ENCODE results near the gene MEGF6. TPM values are rescaled to one million over a fixed set of nuclear protein-coding genes. Genes with fewer than 3 reads are reported as not detected.

MEGF6 gene
- total RNA-seq, 1 donor from 2014 or later, result 9.5 TPM

DNA sequence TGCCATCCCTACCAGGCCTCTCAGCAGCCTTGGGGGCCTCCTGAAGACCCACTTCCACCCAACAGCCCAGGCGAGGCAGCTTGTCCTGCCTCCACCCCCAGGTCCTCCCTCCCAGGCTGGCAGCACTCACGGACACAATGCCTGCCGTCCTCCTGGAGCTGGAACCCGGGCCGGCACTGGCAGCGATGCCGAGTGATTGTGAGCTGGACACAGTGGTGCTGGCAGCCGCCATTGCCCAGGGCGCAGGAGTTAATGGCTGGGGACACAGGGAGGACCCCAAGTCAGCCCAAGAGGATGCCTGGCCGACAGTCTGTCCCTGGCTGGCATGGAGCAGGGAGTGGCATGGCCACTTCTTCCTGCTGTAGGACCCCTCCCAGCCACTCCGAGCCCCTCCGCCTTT lies 96.0 kb downstream of the MEGF6 start:
- DNase-seq, result no peak
- H3K36me3 ChIP-seq, result no peaks in the 10 kb centered on the region
- no peak overlapping the region for H3K4me3 ChIP-seq
- no peaks in the 10 kb centered on the region for H3K4me1 ChIP-seq
- intact Hi-C loops (cut with micrococcal nuclease), result no loop called here
- H3K9me3 ChIP-seq (replicated peaks), result no peaks in the 10 kb centered on the region
- TF ChIP-seq, protein P1, sequence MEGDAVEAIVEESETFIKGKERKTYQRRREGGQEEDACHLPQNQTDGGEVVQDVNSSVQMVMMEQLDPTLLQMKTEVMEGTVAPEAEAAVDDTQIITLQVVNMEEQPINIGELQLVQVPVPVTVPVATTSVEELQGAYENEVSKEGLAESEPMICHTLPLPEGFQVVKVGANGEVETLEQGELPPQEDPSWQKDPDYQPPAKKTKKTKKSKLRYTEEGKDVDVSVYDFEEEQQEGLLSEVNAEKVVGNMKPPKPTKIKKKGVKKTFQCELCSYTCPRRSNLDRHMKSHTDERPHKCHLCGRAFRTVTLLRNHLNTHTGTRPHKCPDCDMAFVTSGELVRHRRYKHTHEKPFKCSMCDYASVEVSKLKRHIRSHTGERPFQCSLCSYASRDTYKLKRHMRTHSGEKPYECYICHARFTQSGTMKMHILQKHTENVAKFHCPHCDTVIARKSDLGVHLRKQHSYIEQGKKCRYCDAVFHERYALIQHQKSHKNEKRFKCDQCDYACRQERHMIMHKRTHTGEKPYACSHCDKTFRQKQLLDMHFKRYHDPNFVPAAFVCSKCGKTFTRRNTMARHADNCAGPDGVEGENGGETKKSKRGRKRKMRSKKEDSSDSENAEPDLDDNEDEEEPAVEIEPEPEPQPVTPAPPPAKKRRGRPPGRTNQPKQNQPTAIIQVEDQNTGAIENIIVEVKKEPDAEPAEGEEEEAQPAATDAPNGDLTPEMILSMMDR (IDR thresholded peaks at IDR 0.05; ENCODE audit: borderline replicate concordance), result no peak
- no peaks in the 10 kb centered on the region for H3K27me3 ChIP-seq (ENCODE audit: low read depth)
- no peak overlapping the region for H3K27ac ChIP-seq (replicated peaks)

DNA sequence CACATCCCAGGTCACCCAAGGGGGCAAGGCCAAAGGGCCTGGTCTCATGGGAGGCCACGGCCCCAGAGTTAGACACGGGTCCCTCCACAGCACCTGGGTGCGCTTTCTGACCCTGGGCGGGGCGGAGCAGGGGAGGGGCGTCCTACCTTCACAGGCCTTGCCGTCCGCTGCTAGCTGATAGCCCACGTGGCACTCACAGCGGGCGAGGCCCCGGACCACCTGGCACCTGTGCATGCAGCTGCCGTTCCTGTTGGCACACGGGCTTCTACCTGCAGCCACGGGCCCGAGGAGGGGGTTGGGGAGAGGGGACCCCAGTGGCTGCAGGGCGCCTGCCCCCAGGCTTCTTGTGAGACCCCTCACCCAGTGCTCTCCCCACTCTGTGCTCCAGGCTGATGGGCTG lies 96.9 kb downstream of the MEGF6 start:
- Histone ChIP-seq H3K36me3 (no peaks in the 10 kb centered on the region), H3K9me3 (replicated peaks) (no peaks in the 10 kb centered on the region), H3K4me3 (no peak overlapping the region), H3K4me1 (no peaks in the 10 kb centered on the region), H3K27ac (replicated peaks) (no peak overlapping the region), H3K27me3 (ENCODE audit: low read depth) (no peaks in the 10 kb centered on the region)
- TF ChIP-seq, protein P1 (IDR thresholded peaks at IDR 0.05; ENCODE audit: borderline replicate concordance), result no peak
- no peak for DNase-seq
- intact Hi-C loops (cut with micrococcal nuclease), result no loop called here

DNA sequence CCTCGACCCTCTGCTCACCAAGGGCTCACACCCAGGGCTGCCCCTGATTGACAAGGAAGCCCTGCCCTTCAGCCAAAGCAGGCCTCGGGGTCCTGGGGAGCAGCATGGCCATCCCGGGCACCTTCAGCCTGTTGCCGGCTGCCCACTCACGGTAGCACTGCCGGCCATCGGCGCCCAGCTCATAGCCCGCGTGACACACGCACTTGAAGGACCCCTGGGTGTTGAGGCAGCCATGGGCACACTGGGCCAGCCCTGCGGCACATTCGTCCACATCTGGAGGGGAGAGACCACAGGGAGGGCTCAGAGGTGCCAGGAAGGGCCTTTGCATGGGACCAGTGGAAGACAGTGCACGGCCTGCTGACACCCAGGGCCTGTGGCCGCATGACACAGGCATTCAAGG lies 99.5 kb downstream of the MEGF6 start:
- H3K27ac ChIP-seq (replicated peaks), result no peak overlapping the region
- no peak for DNase-seq
- no peaks in the 10 kb centered on the region for H3K9me3 ChIP-seq (replicated peaks)
- no peaks in the 10 kb centered on the region for H3K36me3 ChIP-seq
- H3K27me3 ChIP-seq (ENCODE audit: low read depth), result no peaks in the 10 kb centered on the region
- intact Hi-C loops (cut with micrococcal nuclease), result no loop called here
- TF ChIP-seq, protein P1 (IDR thresholded peaks at IDR 0.05; ENCODE audit: borderline replicate concordance), result no peak
- H3K4me3 ChIP-seq, result no peak overlapping the region
- no peaks in the 10 kb centered on the region for H3K4me1 ChIP-seq

DNA sequence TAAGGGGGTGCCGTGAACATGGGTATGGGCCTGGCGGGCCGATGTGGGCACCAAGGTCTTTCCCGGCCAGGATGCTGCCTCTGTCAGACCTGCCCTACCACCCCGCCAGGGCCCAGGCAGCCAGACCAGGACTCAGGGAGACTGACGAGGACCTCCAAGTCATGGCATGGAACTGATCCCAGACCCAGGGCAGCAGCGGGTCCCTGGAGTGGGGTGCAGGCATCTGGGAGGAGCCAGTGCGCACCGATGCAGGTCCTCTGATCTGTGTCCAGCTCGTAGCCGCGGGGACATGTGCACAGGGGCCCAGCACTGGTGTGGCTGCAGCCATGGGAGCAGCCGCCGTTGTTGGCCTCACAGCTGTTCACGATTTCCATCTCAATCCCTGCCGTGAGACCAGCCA lies 100.0 kb downstream of the MEGF6 start:
- TF ChIP-seq, protein P1 (IDR thresholded peaks at IDR 0.05; ENCODE audit: borderline replicate concordance), result no peak
- Histone ChIP-seq H3K36me3 (no peaks in the 10 kb centered on the region), H3K27ac (replicated peaks) (no peak overlapping the region), H3K27me3 (ENCODE audit: low read depth) (no peaks in the 10 kb centered on the region), H3K4me1 (no peaks in the 10 kb centered on the region), H3K9me3 (replicated peaks) (no peaks in the 10 kb centered on the region), H3K4me3 (no peak overlapping the region)
- DNase-seq, result no peak
- intact Hi-C loops (cut with micrococcal nuclease), result no loop called here

GRCh38 chr1:3510956-3511250 lies 100.4 kb downstream of the MEGF6 start:
- H3K4me3 ChIP-seq, result no peak overlapping the region
- no peak for DNase-seq

More at GRCh38 chr1:3510956-3511250, 100.4 kb downstream of the MEGF6 start:
- Histone ChIP-seq H3K9me3 (replicated peaks) (no peaks in the 10 kb centered on the region), H3K27ac (replicated peaks) (no peak overlapping the region), H3K4me1 (no peaks in the 10 kb centered on the region), H3K27me3 (ENCODE audit: low read depth) (no peaks in the 10 kb centered on the region), H3K36me3 (no peaks in the 10 kb centered on the region)
- intact Hi-C loops (cut with micrococcal nuclease), result no loop called here
- TF ChIP-seq, protein P1 (IDR thresholded peaks at IDR 0.05; ENCODE audit: borderline replicate concordance), result no peak
